ENCODE data around the gene NEDD4.
A peak's percentile ranks its signal among the peaks of the same experiment; 100 is the strongest.
"Not testable (repeated sequence)": the region's sequence is repeated elsewhere in the genome, so short reads cannot be mapped to it uniquely, and the experiment has no call there.

NEDD4 gene

DNA sequence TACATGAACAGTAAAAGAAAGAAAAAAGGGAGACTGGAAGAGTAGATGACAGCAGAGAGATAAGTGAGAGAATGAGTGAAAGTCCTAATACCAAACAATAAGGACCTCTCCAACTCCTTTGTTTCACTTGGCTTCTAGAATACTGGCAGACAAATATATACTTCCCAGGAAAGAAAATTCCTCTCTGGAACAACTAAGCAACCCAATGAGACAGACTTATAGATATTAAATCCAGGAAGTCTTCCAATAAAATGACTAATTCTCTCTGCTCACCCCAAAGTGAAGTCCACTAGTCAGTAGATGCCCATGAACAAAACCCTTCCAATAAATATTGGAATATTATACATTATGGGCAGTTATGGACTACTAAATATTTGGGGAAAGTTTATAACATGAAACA is 114.2 kb downstream of the NEDD4 start:
- no peak for DNase-seq

GRCh38 chr15:55873024-55873720 is 120.2 kb downstream of the NEDD4 start:
- DNase-seq, result no peak

GRCh38 chr15:55872471-55872870 is 120.9 kb downstream of the NEDD4 start:
- no peak for DNase-seq

DNA sequence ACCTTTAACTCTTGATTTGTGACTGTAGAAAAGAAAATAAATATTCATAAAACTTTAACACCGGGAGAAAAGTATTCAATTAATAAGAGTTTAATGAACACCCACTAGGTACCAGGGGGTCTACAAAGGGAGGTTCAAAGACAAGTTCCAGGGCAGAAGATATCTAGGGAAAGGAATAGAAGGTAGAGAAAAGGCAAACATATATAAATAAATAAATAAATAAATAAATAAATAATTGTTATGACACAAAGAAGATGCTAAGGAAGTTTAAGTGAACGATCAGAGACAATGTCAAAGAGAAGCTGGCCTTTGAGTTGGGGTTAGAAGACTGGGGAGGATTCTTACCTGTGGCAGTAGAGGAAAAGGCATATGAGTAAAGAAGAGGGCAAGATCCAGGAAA is 123.8 kb downstream of the NEDD4 start:
- no peak for DNase-seq

- no peak for DNase-seq
Measured at GRCh38 chr15:55868707-55869106, 124.7 kb downstream of the NEDD4 start.

GRCh38 chr15:55868291-55868690 is 125.1 kb downstream of the NEDD4 start:
- DNase-seq, result not testable (repeated sequence)

DNA sequence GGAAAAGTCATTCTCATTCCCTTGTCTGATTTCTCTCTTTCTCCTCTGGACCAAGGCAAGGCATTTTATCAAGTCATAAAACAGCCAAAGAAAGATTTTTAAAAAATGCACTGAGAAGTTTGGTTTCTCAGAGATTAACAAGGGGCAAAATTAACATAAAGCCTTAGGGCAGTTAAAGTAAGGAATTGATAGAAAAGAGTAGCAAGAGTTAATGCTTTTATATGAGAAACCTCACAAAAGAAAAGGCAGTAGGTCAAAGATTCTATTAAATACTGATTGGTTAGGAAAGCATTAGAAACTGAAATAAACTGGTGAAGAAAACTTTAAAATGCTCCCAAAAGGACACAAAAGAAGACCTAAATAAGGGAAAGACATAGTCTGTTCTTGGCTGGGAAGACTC is 129.5 kb downstream of the NEDD4 start:
- no peak for DNase-seq

DNA sequence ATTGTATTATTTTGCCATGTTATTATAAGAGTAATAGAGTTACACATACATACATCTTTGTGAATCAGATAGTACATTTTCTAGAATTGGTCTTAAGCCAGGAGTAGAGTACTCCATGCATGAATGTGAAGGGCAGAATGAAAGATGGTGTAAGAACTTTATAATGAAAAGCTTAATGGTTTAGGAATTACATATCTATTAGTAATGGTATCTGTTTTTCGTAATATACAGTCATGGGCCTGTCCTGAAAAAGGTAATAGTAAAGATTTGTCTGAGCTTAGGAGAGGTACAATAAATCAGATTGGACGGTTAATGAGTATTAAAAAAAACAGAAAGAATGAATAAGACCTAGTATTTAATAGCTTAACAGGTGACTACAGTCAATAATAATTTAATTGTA is 132.3 kb downstream of the NEDD4 start:
- DNase-seq, result no peak

DNA sequence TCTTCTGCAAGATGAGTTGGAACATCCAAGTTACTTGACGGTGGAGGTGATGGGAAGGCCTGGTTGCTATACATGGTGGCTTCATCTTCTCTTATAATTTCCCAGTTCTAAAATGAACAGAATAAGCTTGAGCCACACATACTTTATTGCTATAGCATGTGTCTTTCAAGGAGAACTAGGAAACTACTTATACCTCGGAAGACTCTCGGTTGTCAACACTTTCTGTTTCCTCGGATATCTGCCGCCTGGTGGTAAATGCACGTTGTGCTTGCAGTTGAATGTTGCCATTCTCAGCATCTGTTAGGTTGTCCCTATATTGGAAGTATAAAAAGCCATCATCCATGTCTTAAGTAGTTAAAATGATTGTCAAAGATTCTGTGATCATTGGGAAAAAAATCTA is 132.9 kb downstream of the NEDD4 start:
- no peak for DNase-seq

GRCh38 chr15:55859681-55860080 is 133.7 kb downstream of the NEDD4 start:
- no peak for DNase-seq

- no peak for DNase-seq
Measured at GRCh38 chr15:55858661-55859060, 134.8 kb downstream of the NEDD4 start.

- no peak for DNase-seq
Measured at GRCh38 chr15:55856506-55857164, 136.8 kb downstream of the NEDD4 start.

DNA sequence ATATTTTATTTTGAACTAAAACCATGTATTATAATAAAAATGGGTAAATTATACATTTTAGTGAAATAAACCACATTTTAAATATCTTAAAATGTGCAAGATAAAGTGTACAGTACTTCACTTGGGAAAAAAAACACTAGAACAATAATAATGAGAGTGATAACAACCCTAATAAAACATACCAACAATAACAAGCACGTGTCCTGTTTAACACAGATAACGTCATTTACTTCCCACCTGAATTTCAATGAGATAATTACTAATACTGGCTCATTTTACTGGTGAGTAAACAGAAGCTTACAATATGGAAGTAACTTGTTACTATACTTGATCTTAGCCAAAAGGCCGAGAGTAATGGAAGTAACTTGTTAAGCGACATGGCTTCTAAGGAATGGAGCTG is 140.3 kb downstream of the NEDD4 start:
- no peak for DNase-seq

- peak; percentile 88 for DNase-seq
Measured at GRCh38 chr15:55846116-55846707, 147.2 kb downstream of the NEDD4 start.

DNA sequence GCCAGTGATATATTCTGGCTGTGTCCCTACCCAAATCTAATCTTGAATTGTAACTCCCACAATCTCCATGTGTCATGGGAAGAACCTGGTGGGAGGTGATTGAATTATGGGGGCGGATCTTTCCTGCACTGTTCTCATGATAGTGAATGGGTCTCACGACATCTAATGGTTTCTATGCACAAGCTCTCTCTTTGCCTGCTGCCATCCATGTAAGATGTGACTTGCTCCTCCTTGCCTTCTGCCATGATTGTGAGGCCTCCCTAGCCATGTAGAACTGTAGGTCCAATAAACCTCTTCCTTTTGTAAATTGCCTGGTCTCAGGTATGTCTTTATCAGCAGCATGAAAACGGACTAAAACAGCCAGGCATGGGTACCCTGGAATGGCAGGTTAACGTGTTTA is 150.5 kb downstream of the NEDD4 start:
- not testable (repeated sequence) for DNase-seq

GRCh38 chr15:55835866-55836265 is 157.5 kb downstream of the NEDD4 start:
- no peak for DNase-seq

- DNase-seq, result no peak
Measured at GRCh38 chr15:55834331-55834730, 159.1 kb downstream of the NEDD4 start.

DNA sequence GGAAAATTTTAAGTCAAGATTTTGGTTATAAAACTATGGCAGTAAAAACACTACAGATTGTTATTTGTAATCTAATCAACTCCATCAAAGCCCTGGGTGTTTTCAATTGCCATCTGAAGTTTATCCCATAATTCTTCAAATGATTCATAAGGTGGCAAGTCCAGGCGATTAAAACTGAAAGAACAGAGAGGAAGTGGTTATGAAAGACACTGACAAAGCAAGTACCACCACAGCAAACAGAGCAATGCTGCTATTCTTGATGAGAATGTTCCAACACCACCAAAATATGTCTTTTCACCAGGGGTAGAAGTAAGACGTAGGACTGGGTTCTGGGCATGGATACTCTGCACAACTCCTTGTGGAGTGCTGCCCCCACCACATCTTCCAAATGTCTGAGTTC is 163.6 kb downstream of the NEDD4 start:
- peak; percentile 41 for DNase-seq

GRCh38 chr15:55827955-55828354 is 165.5 kb downstream of the NEDD4 start:
- DNase-seq, result no peak

- DNase-seq, result peak; percentile 16
Measured at GRCh38 chr15:55827204-55827603, 166.2 kb downstream of the NEDD4 start.

GRCh38 chr15:55824857-55825613 is 168.4 kb downstream of the NEDD4 start:
- DNase-seq, result no peak

- DNase-seq, result no peak
Measured at GRCh38 chr15:55823699-55824340, 169.6 kb downstream of the NEDD4 start.

DNA sequence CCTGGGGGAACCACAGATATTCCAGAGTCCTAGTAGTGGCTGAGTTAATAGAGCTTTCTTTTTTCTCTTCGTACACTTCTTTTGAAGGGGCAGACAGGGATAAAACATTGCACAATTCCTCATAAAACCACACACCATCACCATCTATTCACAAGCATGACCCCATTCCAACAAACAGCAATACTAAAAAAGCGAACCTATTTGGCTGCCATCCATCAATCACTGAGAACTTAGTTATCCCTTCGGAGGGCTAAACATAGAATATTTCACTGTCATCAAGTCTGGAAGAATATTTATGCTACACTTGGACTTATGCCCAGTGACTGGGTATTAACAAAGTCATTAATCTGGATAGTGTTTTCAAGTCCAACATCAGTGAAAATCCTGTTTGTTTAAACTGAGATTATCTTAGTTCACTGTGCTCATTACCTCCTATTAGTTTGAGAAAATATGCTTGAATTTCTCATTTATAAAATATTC is 170.2 kb downstream of the NEDD4 start:
- no peak for DNase-seq

Measured in hematopoietic multipotent progenitor cell treated with erythropoietin and hydrocortisone succinate and interleukin-3 and kit ligand, for 4 days (in vitro differentiated cells).